ENCODE data around the gene AQP12A.
"Not testable (repeated sequence)": the region's sequence is repeated elsewhere in the genome, so short reads cannot be mapped to it uniquely, and the experiment has no call there.

DNA sequence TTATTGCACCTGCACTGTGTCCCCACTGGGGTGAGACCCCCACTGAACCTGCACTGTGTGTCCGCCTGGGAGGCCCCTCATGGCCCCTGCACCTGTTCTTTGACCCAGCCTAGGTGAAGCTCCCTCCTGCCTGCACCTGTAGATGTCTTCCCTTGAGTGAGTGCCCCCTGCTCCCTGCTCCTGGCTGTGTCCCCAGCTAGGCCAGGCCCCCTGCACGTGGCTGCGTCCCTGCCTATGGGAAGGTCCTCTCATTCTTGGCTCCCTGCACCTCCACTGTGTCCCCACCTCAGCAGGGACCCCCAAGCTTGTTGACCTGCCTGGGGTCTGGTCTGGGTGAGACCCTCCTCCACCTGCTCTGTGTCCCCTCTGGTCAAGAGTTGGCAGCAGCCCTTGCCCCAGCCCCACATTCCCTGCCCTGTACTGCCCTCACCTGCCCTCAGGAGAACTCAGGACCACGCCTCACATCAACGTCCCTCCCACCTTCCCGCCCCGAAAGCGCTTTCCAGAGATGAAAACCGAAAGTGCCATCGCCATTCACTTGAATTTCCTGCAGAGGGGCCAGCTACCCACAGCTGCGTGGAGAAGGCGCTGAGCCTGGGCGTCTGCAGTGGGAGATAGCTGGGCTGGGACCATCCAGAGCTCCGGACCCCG is 8.2 kb upstream of the AQP12A start:
- TF ChIP-seq, protein P1, sequence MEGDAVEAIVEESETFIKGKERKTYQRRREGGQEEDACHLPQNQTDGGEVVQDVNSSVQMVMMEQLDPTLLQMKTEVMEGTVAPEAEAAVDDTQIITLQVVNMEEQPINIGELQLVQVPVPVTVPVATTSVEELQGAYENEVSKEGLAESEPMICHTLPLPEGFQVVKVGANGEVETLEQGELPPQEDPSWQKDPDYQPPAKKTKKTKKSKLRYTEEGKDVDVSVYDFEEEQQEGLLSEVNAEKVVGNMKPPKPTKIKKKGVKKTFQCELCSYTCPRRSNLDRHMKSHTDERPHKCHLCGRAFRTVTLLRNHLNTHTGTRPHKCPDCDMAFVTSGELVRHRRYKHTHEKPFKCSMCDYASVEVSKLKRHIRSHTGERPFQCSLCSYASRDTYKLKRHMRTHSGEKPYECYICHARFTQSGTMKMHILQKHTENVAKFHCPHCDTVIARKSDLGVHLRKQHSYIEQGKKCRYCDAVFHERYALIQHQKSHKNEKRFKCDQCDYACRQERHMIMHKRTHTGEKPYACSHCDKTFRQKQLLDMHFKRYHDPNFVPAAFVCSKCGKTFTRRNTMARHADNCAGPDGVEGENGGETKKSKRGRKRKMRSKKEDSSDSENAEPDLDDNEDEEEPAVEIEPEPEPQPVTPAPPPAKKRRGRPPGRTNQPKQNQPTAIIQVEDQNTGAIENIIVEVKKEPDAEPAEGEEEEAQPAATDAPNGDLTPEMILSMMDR (IDR thresholded peaks at IDR 0.05) = not testable (repeated sequence)
- not testable (repeated sequence) for TF ChIP-seq EZH2 (IDR thresholded peaks at IDR 0.05; ENCODE audit: borderline replicate concordance, insufficient read depth, low read depth, low read length, poor library complexity, severe bottlenecking)
